ENCODE data around the gene SGF29. TPM values are rescaled to one million over a fixed set of nuclear protein-coding genes. Genes with fewer than 3 reads are reported as not detected.
"Not testable (repeated sequence)": the region's sequence is repeated elsewhere in the genome, so short reads cannot be mapped to it uniquely, and the experiment has no call there.

The SGF29 gene
- total RNA-seq, 1 donor from 2014 or later = 18.6 TPM

- TF ChIP-seq, protein P1, sequence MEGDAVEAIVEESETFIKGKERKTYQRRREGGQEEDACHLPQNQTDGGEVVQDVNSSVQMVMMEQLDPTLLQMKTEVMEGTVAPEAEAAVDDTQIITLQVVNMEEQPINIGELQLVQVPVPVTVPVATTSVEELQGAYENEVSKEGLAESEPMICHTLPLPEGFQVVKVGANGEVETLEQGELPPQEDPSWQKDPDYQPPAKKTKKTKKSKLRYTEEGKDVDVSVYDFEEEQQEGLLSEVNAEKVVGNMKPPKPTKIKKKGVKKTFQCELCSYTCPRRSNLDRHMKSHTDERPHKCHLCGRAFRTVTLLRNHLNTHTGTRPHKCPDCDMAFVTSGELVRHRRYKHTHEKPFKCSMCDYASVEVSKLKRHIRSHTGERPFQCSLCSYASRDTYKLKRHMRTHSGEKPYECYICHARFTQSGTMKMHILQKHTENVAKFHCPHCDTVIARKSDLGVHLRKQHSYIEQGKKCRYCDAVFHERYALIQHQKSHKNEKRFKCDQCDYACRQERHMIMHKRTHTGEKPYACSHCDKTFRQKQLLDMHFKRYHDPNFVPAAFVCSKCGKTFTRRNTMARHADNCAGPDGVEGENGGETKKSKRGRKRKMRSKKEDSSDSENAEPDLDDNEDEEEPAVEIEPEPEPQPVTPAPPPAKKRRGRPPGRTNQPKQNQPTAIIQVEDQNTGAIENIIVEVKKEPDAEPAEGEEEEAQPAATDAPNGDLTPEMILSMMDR (IDR thresholded peaks at IDR 0.05; ENCODE audit: unreplicated experiment) = no peak
- Mint-ChIP-seq H3K4me1 (ENCODE audit: unreplicated experiment) (no peaks in the 10 kb centered on the region), H3K27me3 (ENCODE audit: unreplicated experiment) (peaks cover 2% of the 10 kb centered on the region), H3K9me3 (ENCODE audit: unreplicated experiment) (no peaks in the 10 kb centered on the region), H3K4me3 (ENCODE audit: unreplicated experiment) (no peak overlapping the region), H3K36me3 (ENCODE audit: low read depth, unreplicated experiment) (no peaks in the 10 kb centered on the region), H3K27ac (ENCODE audit: unreplicated experiment) (no peak overlapping the region)
- DNase-seq (ENCODE audit: low spot score) = no peak
Observed at GRCh38 chr16:28607116-28607623, 53.5 kb downstream of the SGF29 start.

DNA sequence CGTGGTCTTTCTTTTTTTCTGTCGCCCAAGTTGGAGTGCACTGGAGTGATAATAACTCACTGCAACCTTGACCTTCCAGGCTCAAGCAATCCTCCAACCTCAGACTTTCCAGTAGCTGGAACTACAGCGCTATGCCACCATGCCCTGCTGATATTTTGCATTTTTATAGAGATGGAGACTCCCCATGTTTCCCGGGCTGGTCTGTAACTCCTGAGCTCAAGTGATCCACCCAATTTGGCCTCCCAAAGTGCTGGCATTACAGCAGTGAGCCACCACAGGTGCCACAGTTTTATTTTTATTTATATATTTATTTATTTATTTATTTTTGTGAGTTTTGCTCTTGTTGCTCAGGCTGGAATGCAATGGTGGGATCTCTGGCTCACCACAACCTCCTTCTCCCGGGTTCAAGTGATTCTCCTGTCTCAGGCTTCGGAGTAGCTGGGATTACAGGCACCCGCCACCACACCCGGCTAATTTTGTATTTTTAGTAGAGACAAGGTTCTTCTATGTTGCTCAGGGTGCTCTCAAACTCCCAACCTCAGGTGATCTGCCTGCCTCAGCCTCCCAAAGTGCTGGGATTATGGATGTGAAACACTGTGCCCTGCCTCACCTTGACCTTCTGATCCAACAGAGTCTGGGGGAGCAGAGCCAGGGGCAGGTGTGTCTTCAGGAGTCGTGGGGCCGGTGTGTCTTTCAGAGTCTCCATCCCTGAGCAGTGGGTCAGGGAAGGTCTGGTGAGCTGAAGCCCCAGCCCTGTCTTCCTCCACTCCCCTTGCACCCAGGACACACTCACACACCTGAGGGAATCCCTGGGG, 54.2 kb downstream of the SGF29 start:
- H3K4me3 Mint-ChIP-seq (ENCODE audit: unreplicated experiment); H3K9me3 Mint-ChIP-seq (ENCODE audit: unreplicated experiment); H3K4me1 Mint-ChIP-seq (ENCODE audit: unreplicated experiment); H3K27ac Mint-ChIP-seq (ENCODE audit: unreplicated experiment); DNase-seq (ENCODE audit: low spot score); H3K27me3 Mint-ChIP-seq (ENCODE audit: unreplicated experiment); H3K36me3 Mint-ChIP-seq (ENCODE audit: low read depth, unreplicated experiment): not testable (repeated sequence)

- not testable (repeated sequence) for DNase-seq (ENCODE audit: low spot score)
Observed at GRCh38 chr16:28608496-28608808, 54.7 kb downstream of the SGF29 start.

DNA sequence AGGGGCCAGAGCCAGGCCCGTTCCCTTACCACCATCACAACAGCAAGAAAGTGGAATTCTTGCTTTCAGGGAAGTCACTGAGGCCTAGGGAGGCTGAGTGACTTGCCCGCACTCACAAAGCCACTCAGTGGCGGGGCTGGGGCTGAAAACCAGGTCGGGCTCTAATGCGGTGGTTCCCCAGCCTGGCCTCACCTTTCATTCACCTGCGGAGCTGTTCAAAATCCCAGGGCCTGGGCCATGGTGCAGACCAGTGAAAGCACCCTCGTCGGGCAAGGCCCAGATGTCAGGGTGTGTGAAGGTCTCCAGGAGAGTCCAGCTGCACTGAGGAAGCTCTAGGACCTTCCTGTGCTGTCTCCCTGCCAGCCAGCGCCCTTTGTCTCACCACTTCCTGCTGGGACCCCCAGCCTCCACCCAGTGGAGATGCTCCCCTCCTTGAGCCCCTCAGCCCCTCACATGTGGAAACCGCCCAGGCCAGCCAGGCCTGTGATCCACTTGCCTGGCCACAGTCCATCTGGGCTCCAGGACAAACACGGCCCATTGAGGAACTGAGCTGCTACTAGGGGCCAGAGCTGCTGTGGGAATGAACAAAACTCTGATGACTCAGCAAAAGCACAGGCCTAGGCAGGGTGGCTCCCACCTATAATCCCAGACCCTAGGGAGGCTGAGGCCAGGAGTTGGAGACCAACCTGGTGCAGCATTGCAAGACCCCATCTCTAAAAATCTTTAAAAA, 55.3 kb downstream of the SGF29 start:
- not testable (repeated sequence) for H3K9me3 Mint-ChIP-seq (ENCODE audit: unreplicated experiment); H3K4me3 Mint-ChIP-seq (ENCODE audit: unreplicated experiment); H3K27me3 Mint-ChIP-seq (ENCODE audit: unreplicated experiment); H3K36me3 Mint-ChIP-seq (ENCODE audit: low read depth, unreplicated experiment); DNase-seq (ENCODE audit: low spot score); H3K27ac Mint-ChIP-seq (ENCODE audit: unreplicated experiment); H3K4me1 Mint-ChIP-seq (ENCODE audit: unreplicated experiment)

More at GRCh38 chr16:28608496-28608808, 54.7 kb downstream of the SGF29 start:
- H3K4me3 Mint-ChIP-seq (ENCODE audit: unreplicated experiment); H3K4me1 Mint-ChIP-seq (ENCODE audit: unreplicated experiment); H3K27me3 Mint-ChIP-seq (ENCODE audit: unreplicated experiment); H3K36me3 Mint-ChIP-seq (ENCODE audit: low read depth, unreplicated experiment); H3K27ac Mint-ChIP-seq (ENCODE audit: unreplicated experiment); H3K9me3 Mint-ChIP-seq (ENCODE audit: unreplicated experiment): not testable (repeated sequence)

DNA sequence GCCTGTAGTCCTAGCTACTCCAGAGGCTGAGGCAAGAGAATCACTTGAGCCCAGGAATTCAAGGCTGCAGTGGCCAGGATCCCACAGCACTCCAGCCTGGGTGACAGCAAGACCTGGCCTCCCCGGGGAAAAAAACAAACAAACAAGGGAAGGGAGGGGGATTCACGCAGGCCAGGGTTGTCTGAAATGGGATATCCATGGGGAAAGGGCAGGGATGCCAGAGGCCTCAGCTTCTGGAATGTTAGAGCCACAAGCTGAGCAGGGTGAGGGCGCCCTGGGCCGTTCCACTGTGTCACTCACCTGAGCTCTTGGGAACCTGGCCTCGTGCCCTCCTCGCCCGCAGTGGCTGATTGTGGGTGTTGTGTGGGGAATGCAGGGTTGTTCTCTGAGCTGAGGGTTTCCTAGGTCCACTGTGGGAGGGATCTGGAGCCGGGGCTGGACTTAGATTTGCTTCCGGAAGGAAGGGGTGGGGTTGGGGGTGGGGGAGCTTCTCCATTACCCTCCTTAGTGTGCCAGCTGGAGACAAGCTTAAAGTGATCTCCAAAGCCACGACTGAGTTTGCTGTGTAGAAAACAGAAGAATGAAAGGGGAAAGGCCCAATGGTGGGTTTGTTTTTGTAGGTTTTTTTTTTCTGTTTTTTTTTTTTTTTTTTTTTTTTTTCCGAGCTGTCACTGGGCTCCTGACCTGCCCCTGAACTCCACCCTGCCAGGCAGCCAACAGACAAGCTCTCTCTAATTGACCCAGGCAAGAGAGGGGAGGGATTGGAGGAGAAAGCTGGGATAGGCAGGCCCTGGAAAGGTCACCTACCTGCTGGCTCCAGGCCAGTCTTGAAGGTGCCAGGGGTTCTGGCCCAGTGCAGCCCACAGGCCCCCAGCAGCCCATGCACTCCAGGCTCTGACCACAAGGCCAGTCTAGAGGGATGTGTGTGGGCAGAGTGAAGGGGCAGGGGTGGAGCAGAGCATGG, 56.2 kb downstream of the SGF29 start, which contains the start of gene SULT1A1:
Gene SULT1A1 (minus strand): TSS at position 414 of the 964 bp plus-strand sequence. CDS start 1,189 bp downstream, outside the sequence.
- DNase-seq (ENCODE audit: low spot score) = no peak

More for the DNA sequence above, 56.2 kb downstream of the SGF29 start, which contains the start of gene SULT1A1:
- Mint-ChIP-seq H3K4me1 (ENCODE audit: unreplicated experiment) (no peaks in the 10 kb centered on the region), H3K27ac (ENCODE audit: unreplicated experiment) (no peak within 1 kb of the TSS), H3K9me3 (ENCODE audit: unreplicated experiment) (no peaks in the 10 kb centered on the region), H3K27me3 (ENCODE audit: unreplicated experiment) (peaks cover 2% of the 10 kb centered on the region), H3K36me3 (ENCODE audit: low read depth, unreplicated experiment) (no peaks in the 10 kb centered on the region), H3K4me3 (ENCODE audit: unreplicated experiment) (no peak within 1 kb of the TSS)
- TF ChIP-seq, protein P1 (IDR thresholded peaks at IDR 0.05; ENCODE audit: unreplicated experiment) = no peak

All from endothelial cell (in vitro differentiated cells).